GM21619 (cell line): ENCODE results near the gene BBOX1.
"Not testable (repeated sequence)": the region's sequence is repeated elsewhere in the genome, so short reads cannot be mapped to it uniquely, and the experiment has no call there.

ENCODE experiments used
- ATAC-seq: cut with Tn5 transposase; IDR thresholded peaks from one replicate; pipeline ENCODE4 v1.9.1; 2021; ENCODE audit not compliant: unreplicated experiment

Gene BBOX1

GRCh38 chr11:27174672-27175210, 134.1 kb downstream of the BBOX1 start:
- no peak for ATAC-seq

- not testable (repeated sequence) for ATAC-seq
Measured at GRCh38 chr11:27175562-27175961, 134.9 kb downstream of the BBOX1 start.
